Measurements from ENCODE around the gene PPP3CA.
A peak's percentile ranks its signal among the peaks of the same experiment; 100 is the strongest.
"Not testable (repeated sequence)": the region's sequence is repeated elsewhere in the genome, so short reads cannot be mapped to it uniquely, and the experiment has no call there.

The PPP3CA gene

DNA sequence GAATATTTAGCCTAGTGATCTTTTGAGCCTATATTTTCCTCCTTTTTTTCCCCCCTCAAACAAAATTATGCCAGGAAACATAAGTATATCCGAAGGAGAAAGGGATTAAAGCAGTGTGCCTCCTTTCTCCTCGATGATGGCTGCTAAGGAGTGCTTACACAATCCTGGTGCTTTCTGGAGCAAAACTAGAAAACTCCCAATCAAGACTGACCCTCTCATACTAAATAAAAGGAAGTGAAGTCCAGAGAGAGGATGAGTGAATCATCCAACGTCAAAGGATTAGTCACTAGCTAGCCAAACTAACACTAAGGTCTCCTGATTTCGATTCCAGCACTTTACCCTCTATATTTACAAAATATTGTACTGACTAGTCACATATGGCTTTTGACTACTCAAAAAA lies 146.8 kb downstream of the PPP3CA start:
- DNase-seq: peak in 1 of 2 experiments; percentile 24

DNA sequence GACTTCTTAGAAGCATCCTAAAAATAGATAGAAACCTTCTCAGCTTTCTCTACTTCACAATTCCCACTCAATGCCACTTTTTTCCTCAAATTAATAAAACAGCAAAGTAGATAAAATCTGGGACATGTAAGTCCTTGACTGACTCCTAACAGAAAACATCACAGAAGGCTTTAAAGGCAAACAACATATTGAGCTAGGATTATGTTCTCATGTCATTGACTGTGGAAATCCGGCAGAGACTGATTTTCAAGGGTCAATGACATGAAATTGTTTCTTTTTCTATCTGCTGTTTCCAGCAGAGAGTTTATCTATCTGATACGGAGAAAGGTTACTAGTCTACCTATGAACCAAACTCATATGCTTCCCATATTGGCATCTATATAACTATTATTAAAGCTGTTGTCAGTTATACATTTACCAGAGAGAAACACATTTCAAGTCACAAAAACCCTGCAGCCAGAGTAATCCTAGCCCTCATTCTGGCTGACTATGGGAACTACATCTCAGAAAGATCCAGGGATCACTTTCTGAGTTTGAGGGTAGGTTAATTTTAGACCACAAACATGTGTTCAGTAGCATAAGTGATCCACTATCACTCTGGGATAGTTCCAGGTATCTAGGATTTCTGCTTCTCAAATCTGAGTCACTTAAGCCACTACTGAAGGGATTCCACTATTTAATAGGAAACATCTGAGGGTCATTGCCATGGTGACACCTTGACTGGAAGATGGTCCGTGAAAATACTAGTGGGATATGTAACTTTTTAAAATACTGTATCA lies 147.6 kb downstream of the PPP3CA start:
- DNase-seq: no peak

DNA sequence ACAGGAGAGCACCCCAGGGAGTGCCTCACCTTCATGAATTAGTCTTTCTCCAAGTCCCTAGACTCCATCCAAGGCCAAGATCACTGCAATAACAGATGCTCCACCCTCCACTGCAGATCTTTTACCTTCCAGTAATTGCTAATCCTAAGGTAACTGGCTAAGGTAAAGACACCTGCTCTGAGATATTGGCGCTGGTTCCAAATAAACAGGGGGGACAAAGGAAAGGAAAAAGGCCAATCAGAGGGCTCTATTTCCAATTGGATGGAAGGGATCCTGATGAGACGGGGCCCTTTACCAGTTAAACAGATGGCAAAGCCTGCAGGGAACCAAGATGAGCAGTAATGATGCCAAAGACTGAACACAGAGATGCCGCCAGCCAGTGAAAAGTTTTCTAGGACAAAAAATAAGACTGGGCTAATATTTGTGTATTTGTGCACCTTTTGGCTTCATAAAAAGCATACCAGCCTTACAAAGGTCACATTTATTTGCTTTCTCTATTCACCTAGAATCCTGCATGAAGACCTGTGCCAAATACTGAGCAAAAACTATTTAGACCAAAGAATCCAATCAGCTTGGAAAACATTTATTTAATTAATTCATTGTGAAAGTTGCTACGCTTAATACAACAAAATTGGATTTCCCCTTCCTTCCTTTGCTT lies 148.5 kb downstream of the PPP3CA start:
- peak; percentile 51 to 70 for DNase-seq

DNA sequence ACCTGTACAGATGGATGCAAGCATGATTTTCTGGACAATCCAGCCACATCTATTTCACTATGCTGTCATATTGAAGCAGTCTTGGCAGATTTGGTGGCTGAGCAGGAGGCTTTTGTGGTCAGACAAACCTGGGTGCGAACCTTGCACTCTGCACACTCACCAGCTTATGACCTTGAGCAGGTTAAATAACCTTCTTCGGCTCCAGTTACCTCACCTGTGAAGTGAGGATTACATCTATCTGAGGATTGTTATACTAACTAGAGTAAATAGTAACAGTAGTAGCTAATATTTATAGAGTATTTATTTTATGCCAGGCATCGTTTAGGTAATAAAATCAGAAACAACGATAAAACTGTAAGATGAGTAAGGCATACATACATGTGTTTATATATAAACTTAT lies 150.0 kb downstream of the PPP3CA start:
- no peak for DNase-seq

DNA sequence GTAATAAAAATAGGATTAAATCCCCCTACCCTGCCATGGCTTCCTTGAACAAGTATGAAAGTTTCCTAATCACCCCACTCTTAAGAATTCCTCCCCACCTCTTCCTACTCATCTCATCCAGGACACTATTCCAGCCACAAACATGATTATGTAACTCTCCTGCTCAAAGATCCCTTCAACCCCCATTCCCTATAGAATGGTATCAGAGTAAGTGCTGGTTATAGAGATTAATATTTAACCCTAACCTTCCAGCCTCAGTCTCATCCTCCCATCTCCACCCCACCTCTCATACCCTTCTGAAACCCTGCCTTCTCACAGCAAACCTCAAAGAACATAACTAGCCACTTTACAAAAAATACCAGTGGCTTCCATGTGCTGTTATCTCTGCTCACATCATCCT lies 155.1 kb downstream of the PPP3CA start:
- no peak for DNase-seq

DNA sequence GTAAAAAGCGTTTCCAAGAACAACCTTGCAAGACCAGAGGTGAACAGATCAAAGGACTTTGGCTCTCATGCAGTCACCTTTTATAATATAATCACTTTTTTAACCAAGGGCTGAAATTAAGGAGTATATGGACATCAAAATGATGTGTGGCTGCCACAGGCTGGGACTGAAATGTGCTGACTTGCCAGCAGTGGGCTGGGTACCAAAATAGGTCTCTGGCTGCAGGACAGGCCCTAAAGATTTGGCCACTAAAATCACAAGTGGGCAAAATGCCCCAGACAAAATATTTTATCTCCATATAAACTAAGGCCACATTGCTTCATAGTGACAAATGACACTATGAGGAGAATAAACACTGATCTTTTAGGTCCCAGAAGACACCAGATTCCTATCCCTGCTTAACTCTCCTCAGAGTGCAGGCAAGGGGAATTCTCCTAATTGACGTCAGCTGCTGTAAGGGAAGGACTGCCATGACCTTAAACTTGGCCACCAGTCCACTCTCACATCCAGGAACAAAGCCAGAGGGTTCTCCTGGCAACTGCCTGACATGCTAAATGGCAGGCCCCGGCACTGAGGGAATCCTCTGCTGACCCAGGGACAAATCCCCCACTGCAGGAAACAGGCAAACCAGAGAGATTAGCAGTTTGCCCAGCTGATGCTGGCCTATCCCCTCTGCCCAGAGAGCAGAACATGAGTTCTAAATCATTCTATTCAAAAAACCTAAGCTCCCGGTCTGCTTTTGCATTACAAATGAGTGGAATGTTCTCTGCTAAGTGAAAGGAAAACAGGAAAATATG lies 155.8 kb downstream of the PPP3CA start:
- DNase-seq: peak; percentile 51 to 82

DNA sequence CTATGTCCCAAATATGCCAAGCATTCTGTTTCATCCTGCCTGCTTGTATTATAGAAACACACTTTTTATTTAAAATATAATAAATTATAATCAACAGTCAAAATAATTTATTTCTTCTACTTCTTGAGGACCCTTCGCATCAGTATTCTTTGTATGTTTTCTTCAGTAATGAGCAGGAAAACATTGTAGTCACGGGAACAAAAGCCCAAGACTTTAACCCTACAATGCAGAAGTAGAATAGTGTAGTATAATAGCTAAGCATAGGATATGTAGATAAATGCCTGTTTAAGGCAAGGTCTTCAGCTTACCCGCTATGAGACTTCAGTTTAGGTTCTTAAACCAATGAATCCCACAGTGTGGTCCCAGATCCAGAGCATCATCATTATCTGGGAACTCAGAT lies 156.6 kb downstream of the PPP3CA start:
- DNase-seq: no peak

DNA sequence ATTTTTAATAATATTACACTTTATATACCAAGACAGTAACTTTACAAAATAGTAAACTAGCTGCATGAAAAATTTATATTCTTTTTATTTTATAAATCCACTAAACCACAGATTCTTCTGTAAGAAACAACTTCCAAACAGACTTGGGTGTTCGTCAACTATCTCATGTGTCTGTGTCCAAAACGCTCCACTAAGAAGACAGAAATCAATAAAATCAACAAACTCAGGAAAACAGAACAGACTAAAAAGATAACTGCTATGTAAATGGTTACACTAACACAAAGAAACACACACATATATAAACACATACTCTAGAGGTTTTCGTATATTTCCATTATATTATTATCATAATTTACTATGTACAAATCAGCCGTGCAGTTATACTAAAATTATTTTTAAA lies 158.4 kb downstream of the PPP3CA start:
- no peak for DNase-seq

DNA sequence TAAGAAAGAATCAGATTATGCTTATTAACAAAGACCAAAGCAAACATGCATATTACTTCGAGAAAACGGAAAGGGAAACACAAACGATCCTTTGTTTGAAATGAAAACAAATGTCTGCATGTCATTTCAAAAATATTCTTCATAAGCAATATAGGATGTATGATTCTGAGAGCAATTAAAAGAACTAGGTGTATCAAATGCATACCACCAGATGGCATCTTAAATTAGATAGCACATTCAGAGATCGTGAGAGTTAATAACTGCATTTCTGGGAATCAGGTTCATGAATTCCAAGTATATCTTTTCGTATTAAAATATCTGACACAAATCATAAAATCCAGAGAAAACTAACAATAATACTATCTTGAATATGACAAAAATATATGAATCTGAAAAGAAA lies 159.5 kb downstream of the PPP3CA start:
- DNase-seq: no peak

DNA sequence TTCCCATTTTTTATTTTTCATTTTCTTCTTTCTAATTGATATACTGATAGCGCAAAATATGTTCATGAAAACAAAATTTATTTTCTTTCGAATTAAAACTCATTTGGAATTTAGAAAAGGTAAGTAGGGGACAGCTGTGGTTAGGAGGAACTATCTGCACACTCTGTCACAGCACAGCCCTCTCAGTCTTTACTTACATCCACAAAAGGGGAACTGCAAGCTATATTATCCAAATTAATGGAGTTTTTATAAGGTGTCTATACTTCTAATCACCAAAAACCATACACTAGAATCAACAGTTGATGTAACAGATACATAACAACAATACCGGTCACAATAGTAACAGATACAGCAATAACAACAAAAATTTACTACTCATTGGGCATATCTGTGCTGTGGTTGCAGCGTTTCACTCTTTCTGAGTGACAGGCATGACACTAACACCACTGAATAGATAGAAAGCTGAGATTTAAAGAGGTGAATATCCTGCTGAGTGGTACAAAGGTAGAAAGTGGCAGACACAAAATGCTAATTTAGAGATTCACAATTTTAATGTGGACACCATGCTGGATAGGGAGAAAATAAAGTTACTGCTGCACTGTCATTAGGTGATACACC lies 160.7 kb downstream of the PPP3CA start:
- DNase-seq: no peak

DNA sequence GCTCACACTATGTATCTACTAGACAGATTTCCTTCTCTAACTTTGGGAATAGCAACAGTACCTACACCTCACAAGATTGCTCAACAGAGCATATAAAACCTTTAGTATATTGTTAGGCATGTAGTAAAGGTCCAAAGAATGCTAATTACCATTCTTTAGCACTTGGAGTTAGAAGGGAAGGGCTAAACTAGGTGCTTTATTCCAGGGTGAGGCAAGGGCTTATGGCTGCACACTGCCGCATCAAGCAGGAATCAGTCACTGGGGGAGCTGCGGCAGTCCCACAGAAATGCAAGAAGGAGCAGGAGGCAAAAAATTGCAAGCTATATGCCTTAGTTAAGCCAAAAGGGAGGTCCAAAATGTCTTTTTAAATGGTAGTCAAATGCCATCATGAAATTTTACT lies 162.7 kb downstream of the PPP3CA start:
- DNase-seq: no peak

DNA sequence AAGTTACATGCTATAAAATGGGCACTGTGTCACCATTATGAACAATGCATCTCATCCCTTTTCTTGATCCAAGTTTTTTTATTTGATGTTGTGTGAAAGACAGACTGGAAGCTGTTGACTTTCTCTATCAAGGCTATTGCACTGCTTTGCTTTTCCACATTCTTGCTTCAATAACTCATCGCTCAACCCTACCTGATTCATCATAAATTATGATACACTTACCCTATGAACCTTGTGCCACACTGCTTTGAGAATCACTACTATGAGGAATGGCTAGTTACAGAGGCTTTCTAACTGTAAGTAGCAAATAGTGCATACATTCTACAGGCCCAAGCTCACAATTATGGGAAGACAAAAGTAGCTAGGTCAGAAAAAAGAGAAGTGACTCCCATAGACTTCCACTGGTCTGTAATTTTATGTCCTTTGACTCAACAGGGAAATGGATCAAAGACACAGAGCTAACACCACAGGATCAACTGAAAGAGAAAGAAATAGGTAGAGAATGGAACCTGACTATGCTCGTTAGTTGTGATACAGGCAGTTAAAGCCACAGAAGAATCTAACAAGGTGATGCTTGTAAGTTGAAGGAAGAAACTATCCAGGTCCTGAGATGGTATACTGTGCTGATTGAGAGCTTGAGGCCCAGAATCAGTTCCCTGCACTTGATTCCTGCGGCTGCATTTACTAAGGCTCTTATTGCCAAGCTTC lies 163.5 kb downstream of the PPP3CA start:
- no peak for DNase-seq

DNA sequence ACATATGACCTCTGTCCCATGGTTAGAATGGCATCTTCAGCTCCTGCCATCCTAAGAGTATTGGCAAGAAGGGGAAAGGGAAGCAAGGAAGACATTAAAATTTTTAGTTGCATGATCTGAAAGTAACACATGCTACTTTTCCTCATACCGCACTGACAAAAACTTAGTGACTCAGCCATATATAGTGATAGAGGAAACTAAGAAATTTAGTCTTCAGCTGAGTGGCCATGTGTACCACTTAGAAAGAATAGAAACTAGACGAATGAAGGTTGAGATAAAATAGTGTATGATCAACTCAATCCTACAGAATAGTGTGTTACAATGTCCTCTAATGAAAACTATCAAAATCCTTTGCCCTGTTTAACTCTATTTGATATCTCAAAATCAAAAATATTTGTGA lies 164.1 kb downstream of the PPP3CA start:
- no peak for DNase-seq

DNA sequence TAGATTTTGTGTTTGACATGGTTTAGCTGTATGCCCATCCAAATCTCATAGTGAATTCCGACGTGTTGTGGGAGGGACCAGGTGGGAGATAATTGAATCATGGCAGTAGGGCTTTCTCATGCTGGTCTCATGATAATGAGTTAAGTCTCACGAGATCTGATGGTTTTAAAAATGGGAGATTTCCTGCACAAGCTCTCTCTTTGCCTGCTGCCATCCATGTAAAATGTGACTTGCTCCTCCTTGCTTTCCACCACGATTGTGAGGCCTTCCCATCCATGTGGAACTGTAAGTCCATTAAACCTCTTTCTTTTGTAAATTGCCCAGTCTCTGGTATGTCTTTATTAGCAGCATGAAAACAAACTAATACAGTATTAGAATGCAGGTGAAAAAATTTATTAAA lies 164.6 kb downstream of the PPP3CA start:
- not testable (repeated sequence) for DNase-seq

DNA sequence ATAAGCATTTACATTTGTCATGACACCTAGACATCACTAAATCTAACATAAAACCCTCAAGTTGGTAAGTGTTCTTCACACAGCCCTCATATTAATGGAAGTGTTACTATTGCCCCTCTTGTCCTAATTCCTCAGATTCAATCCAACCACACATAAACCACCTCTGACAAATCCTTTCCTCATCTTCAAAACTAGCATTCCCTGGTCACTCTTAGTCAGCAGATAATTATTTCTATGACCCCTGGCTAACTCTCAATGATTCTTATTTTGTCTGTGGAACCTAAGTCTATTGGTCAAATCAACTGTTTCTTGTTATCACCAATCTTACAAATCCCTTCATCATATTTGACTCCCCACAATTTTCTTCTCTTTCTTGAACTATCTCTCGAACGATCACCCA lies 168.6 kb downstream of the PPP3CA start:
- DNase-seq: no peak

DNA sequence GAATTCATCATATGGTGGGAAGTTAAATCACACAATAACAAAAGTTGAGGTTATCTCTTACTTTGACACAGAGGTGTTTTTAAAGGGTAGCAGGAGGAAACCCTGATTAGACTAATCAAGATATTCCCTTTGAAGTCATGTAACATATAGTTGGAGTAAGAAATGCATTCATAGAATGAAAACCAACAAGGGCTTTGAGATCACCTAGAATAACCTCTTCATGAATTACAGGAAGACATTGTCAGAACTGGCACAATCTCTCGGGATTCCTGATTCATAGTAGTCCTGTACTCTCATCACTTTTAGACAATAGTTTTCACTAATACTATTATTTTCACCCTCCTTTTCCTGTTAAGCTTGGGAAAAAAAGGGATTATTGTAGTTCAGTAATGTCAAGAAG lies 170.2 kb downstream of the PPP3CA start:
- no peak for DNase-seq

DNA sequence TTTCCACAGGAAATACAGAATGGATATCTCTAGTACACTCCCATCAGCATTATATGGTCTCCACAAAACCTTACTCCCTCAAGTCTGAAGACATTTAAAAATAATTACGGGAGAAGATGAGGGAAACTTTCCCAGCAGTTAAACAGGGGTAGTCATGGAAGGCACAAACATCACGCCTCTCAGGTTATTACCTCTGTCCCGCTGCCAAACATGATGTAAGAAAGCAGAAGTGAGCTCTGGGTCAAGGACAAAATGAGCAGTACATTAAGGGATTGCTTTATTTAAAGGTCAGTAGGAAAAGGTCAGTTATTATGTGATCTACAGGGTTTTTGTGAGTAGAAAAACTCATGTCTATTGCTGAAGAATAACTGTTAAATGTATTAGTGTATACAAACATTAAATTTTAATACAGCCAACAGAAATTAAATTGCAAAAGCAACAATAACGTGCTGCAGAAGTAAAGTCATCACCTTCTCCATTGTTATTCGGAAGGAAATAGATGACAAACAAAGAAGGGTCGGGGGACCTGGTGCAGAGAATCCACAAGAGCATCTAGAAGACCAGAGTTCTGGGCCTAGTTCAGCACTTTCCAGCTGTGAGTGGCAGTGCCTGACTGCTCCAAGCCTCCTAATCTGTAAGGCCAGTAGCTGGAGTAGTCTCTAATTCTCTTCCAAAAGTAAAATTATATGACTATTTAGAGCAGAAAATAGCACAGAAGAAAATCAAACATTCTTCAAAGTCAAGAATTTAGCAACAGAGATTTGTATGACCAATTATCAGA lies 171.2 kb downstream of the PPP3CA start:
- no peak for DNase-seq

DNA sequence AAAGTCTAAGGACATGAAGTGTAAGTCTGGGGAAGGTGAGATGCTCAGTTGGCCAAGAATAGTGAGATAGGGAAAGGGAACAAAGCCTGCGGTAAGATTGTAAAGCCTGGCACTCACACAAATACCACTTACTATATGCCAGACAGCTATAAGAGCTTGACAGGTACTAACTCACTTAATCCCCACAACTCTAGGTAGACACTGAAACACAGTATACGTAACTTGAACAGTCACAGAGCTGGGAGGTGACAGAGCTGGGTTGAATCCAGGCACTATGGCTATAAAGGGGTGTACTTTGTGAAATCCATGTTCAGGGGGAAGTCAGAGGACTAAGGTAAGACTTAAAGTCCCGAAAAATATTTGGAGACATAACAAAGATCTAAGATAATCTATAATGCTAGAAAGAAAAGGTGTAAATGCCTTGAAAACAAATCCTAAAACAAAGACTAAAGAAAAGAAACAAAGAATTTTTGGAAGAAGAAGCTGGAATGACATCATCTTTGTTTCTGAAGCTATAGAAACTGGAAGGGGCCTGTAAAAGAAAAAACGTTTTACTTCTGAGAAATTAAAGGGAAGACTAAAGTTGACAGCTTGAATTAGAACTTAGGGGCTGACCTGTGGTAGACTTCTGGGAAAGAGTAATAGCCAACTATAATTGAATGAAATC lies 172.5 kb downstream of the PPP3CA start:
- DNase-seq: no peak

DNA sequence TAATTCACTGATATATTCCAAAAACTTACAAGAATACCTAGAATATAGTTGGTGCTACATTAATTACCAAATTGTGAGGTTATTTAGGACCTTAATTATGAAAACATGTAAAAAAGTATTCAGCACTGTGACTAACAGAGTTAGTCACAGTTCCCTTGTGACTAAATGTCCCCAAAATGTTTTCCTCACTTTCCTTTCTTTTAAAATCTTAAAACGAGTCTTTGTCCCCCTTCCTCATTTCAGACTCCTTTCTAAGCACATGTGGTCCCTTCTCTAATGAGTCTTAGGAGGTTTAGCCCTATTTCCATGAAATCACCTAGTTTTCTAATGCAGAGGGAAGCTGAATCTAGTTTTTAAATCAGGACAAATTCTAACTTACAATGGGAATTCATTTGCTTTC lies 175.0 kb downstream of the PPP3CA start:
- no peak for DNase-seq

DNA sequence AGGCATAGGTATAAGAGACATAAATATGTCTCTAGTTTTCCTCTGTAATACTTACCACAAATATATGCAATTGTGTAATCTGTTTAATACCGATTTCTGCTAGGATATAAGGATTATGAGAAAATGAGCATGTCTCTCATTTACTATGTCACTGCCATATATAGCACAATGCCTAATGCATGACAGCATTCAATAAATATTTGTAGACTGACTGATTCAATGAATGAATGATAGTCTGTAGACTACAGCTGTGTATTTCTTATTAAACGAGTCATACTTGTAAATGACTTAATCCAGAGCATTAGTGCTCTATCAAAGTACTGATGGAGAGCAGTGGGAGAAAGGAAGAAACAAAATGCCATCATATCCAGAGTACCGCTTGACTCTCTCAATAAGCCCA lies 175.6 kb downstream of the PPP3CA start:
- no peak for DNase-seq
